LNCAP (cell line): ENCODE results near the gene ABCB11.

Experiments used
- CTCF ChIP-seq: fragments of 450-650 bp; IDR thresholded peaks from 2 replicates; pipeline ENCODE4 v1.5.1; 2017; ENCODE audit warnings: mild to moderate bottlenecking

ABCB11 gene

GRCh38 chr2:169031202-169031601 lies at the start of gene ABCB11:
Gene ABCB11, minus strand, starts transcription at chr2:169031324. Its CDS starts 13,199 bp downstream, at chr2:169018125.
- no peak for TF ChIP-seq CTCF

- no peak for TF ChIP-seq CTCF
Measured at GRCh38 chr2:169080250-169081069, 49.3 kb upstream of the ABCB11 start.

- TF ChIP-seq CTCF = no peak
Measured at GRCh38 chr2:169077674-169078240, 46.6 kb upstream of the ABCB11 start.

DNA sequence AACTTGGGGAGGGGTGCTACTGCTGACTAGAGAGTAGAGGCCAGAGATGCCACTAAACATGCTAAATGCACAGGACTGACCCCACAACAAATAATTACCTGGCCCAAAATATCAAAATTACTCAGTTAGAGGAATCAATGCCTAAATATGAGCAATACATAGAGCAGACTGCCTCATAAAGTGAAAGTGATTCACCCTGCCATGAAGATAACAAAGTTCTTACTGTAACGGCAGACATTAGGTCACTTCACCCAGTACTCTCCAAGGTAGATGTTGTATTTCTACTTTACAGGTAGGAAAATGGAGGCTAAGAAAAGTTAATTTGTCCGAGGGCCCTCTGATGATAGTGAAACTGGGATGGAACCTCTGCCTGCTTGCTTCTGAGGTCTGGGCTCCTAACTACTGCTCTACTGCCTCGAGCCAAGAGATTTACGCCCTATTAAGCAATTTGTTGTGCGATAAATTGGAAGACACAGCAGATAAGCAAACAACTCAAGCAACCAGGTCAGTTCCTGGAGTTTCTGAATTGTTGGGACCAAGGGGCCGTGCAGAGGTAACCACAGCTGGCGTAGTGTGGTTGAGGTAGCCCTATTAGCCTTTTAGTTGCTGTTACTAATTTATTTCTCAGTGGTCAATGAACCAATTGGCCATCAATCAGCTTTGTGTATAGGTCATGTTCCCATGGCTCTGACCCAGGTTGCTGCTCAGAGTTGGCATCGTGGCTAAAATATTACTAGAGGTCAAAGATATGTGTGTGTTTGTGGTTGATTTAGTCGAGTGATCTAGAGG lies 43.0 kb upstream of the ABCB11 start:
- TF ChIP-seq CTCF = no peak

GRCh38 chr2:169073211-169073962 lies 42.3 kb upstream of the ABCB11 start:
- no peak for TF ChIP-seq CTCF

- no peak for TF ChIP-seq CTCF
Measured at GRCh38 chr2:169072163-169072925, 41.2 kb upstream of the ABCB11 start.
